Cardiac muscle cell (in vitro differentiated cells and primary cell): Measurements from ENCODE around the gene JCHAIN. TPM values are rescaled to one million over a fixed set of nuclear protein-coding genes. Genes with fewer than 3 reads are reported as not detected.
"Not testable (repeated sequence)": the region's sequence is repeated elsewhere in the genome, so short reads cannot be mapped to it uniquely, and the experiment has no call there.

Experiments used
- DNase-seq, 2 donors: peaks; one replicate each; pipeline versions ENCODE4 v3.0.0 to v3.0.0-alpha.2; 2010 to 2017; ENCODE audit warnings: low read depth in 1 of 2, low spot score in 1 of 2
- H3K27ac ChIP-seq: fragments of 200-600 bp; sonication (generic); 2 replicates; pipeline ENCODE4 v1.5.1; 2016
- H3K27me3 ChIP-seq: fragments of 200-600 bp; sonication (generic); 2 replicates; pipeline ENCODE4 v1.6.0; 2016; ENCODE audit warnings: control low read depth
- H3K36me3 ChIP-seq: fragments of 200-600 bp; sonication (generic); 2 replicates; pipeline ENCODE4 v1.5.1; 2016; ENCODE audit warnings: control low read depth
- H3K4me1 ChIP-seq: fragments of 200-600 bp; sonication (generic); 2 replicates; pipeline ENCODE4 v1.8.1; 2017; ENCODE audit warnings: low read depth, mild to moderate bottlenecking, mixed run types
- H3K4me3 ChIP-seq: fragments of 200-600 bp; sonication (generic); 2 replicates; pipeline ENCODE4 v1.5.1; 2016; ENCODE audit warnings: mild to moderate bottlenecking
- H3K9me3 ChIP-seq: fragments of 200-600 bp; sonication (generic); 2 replicates; pipeline ENCODE4 v1.5.1; 2017; ENCODE audit warnings: low read depth, mild to moderate bottlenecking, control low read depth
- CTCF ChIP-seq: IDR thresholded peaks from 2 replicates; pipeline ENCODE4 v1.5.1; 2012; ENCODE audit warnings: low read depth, mild to moderate bottlenecking, low read length
- polyA plus RNA-seq: library from polyadenylated mRNA; unstranded; fragments of >200 nt; fragmentation: Nextera tagmentation; extraction: Ambion mirVana; gene quantifications from 2 replicates; pipeline ENCODE4 v1.2.1, GENCODE V29; 2016
- total RNA-seq: library from RNA; depleted of rRNA; stranded (reverse); fragments of >200 nt; gene quantifications from 2 replicates; pipeline ENCODE4 v1.2.3, GENCODE V29; 2016

Gene JCHAIN
- total and polyA plus RNA-seq, 2 experiments from 2014 or later: not detected

GRCh38 chr4:70705183-70706043, 39.1 kb upstream of the JCHAIN start:
- H3K36me3 ChIP-seq: no peaks in the 10 kb centered on the region
- H3K4me3 ChIP-seq: peak overlapping the region; percentile 46
- no peaks in the 10 kb centered on the region for H3K9me3 ChIP-seq
- H3K4me1 ChIP-seq: peaks cover 11% of the 10 kb centered on the region
- TF ChIP-seq CTCF: no peak
- H3K27ac ChIP-seq: peak overlapping the region; percentile 93
- DNase-seq: peak; percentile 71 to 86
- no peaks in the 10 kb centered on the region for H3K27me3 ChIP-seq

- TF ChIP-seq CTCF: no peak
- H3K27ac ChIP-seq: peak overlapping the region; percentile 93
- no peak for DNase-seq
These were observed 38.5 kb upstream of the JCHAIN start for GRCh38 chr4:70704931-70705182.

GRCh38 chr4:70704215-70704930, 38.1 kb upstream of the JCHAIN start:
- no peaks in the 10 kb centered on the region for H3K36me3 ChIP-seq
- no peaks in the 10 kb centered on the region for H3K9me3 ChIP-seq
- peak overlapping the region; percentile 46 for H3K4me3 ChIP-seq
- peak; percentile 27 for TF ChIP-seq CTCF
- H3K4me1 ChIP-seq: peaks cover 11% of the 10 kb centered on the region
- DNase-seq: peak; percentile 71 to 91
- H3K27ac ChIP-seq: peak overlapping the region; percentile 93
- H3K27me3 ChIP-seq: no peaks in the 10 kb centered on the region

More at GRCh38 chr4:70704931-70705182, 38.5 kb upstream of the JCHAIN start:
- Histone ChIP-seq H3K4me3 (peak overlapping the region; percentile 46), H3K27me3 (no peaks in the 10 kb centered on the region), H3K9me3 (no peaks in the 10 kb centered on the region), H3K36me3 (no peaks in the 10 kb centered on the region), H3K4me1 (peaks cover 11% of the 10 kb centered on the region)

GRCh38 chr4:70703619-70704214, 37.4 kb upstream of the JCHAIN start:
- no peak for TF ChIP-seq CTCF
- H3K4me3 ChIP-seq: peak overlapping the region; percentile 46
- DNase-seq: peak in 1 of 2 donors; percentile 38
- peak overlapping the region; percentile 93 for H3K27ac ChIP-seq
- H3K36me3 ChIP-seq: no peaks in the 10 kb centered on the region
- no peaks in the 10 kb centered on the region for H3K9me3 ChIP-seq
- H3K27me3 ChIP-seq: no peaks in the 10 kb centered on the region
- H3K4me1 ChIP-seq: peaks cover 11% of the 10 kb centered on the region

GRCh38 chr4:70702592-70702991, 36.3 kb upstream of the JCHAIN start:
- Histone ChIP-seq H3K4me1 (peaks cover 11% of the 10 kb centered on the region), H3K27ac (peak overlapping the region; percentile 93)
- H3K27me3 ChIP-seq, H3K9me3 ChIP-seq, DNase-seq, H3K36me3 ChIP-seq, H3K4me3 ChIP-seq: not testable (repeated sequence)

- H3K4me3 ChIP-seq: no peak overlapping the region
- no peak overlapping the region for H3K27ac ChIP-seq
- no peaks in the 10 kb centered on the region for H3K9me3 ChIP-seq
- H3K36me3 ChIP-seq: no peaks in the 10 kb centered on the region
- peaks cover 7% of the 10 kb centered on the region for H3K4me1 ChIP-seq
- no peak for DNase-seq
- no peaks in the 10 kb centered on the region for H3K27me3 ChIP-seq
- TF ChIP-seq CTCF: no peak
These were observed 35.0 kb upstream of the JCHAIN start for GRCh38 chr4:70701271-70701670.
